GM03348 (cell line): ENCODE data around the gene AKR1C2.
"Not testable (repeated sequence)": the region's sequence is repeated elsewhere in the genome, so short reads cannot be mapped to it uniquely, and the experiment has no call there.

Source experiments
- DNase-seq: peaks from one replicate; pipeline ENCODE4 v3.0.0; 2012; ENCODE audit warnings: low spot score

The AKR1C2 gene

DNA sequence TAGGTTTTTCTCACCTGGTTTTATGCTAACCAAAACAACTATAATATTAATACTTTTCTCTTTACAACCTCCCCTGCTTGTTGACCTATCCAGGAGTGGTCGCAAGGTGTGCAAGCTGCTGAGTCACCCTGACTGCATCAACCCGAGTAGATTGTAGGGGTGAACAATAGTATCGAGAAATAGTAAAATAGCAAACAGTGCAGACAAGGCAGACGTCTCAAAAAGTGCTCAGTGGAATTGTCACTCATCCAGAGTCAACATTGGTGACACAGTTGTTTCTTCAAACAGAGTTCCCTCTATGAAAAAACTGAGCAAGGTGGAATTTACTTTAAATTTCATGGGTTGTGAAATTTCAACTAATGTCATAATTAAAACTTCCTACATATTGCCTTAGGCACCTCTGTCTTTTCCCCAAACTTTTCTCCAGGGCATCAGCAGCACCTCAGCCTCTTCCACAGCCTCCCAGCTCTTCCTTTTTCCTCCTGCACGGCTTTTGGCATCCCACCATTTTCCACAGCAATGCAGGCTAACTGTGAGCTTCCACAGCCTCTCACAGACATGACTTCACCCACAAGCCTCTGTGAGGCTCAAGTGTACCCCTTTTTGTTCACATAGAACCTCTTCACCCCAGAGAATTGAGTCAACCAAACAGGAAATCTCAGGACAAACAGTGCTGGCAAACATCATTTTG lies 46.6 kb downstream of the AKR1C2 start:
- DNase-seq: not testable (repeated sequence)

DNA sequence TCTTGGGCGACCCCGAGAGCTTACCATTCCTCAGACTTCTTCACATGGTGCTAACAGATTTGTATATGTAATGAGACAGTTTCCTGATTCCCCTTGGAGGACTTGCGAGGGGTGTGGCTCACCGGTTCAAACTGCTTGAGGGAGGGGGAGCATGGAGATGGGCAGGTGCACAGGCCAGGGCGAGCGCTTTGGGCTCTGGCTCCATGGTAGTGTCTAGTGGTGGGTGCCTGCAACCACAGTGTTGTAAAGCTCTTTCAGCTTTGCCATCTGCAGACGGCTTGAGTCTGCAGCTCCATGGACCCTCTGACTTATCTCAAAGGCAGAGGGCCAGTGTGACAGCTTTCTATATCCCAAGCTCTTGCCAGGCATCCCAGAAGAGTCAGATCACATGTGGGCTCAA lies 47.6 kb downstream of the AKR1C2 start:
- not testable (repeated sequence) for DNase-seq

DNA sequence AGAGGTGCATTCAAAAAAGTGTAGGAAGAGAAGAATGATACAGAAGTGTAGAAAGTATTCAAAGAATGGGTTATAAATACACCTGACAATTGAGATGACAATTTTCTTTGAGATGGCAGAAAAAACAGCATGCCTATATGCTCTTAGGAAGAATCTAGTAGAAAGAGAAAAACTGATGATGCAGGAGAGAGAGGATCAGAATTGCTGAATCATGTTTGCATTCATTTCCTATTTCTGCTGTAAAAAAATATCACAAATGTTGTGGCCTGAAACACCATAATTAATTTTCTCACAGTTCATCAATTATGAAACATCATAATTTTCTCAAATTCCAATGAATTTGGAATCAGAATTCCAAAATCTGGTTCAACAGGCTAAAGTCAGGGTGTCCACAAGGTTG lies 50.3 kb downstream of the AKR1C2 start:
- DNase-seq: no peak

DNA sequence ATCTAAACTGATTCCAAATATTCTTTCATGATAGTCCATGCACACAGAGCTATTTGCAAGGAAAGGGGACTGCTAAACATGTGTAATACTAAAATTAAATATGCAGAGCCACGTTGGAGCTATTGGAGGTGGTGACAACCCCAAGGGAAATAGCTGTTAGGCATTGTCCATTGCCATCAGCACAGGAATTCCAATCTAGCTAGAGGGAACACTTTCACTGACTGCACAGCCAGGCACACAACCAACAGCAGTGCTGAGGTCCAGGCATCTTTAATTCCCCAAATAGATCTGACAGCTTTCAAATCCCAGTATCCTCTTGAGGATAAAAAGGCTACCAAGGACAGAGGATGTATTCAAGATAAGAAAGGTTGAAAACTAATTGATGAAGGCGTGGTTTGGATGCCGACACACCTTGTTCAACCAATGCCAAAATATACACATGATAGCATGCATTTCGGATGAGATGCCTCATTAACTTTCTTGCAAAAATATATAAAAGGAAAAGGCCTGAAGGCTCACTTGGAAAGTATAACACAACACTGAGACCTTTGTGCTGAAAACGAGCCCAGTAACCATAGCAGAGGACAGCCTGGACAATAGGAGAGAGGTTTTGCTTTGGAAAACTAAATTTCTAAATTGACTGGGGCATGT lies 52.0 kb downstream of the AKR1C2 start:
- DNase-seq: not testable (repeated sequence)

DNA sequence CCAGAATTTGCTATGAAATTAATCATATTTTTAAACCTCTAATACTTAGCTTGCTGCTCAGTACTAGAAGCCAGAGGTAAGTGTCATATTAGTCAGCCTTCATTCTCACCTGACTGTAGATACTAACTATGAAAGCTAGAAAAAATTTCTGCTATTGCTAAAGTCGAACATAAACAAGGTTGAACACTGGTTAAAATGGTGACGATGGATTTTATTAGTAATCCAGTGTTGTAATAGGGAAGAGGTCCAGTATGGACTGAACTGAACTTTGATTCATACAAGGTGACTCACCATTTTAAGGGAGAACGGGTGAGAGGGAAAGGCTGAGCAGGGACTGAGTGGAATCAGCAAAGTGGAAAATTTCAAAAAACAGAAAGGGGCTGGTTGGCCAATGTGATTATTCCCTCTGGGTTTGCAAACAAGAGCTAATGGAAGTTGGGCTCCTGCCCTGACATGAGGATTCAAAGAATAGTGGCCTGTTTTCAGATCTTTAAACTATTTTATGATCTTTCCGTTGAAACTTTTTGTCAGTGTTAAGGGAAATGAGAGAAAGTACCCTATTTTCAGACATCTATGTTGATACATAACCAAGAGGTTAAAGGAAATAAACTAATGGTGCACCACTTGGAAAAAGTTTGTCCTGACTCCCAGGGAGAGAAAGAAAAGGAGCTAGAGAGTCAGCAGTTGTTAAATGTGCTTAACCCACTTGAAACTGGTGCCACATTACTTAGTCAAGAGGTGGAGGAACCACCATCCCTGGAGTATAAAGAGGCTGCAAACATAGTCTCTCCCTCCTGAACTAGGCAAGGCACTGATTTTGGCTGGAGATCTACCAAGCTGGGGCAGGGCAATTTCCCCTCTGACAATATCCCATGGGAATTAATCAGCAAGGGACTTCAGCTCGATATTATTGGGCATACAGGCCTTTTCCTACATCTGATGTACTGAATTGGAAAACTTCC lies 55.7 kb downstream of the AKR1C2 start:
- DNase-seq: peak; percentile 84

DNA sequence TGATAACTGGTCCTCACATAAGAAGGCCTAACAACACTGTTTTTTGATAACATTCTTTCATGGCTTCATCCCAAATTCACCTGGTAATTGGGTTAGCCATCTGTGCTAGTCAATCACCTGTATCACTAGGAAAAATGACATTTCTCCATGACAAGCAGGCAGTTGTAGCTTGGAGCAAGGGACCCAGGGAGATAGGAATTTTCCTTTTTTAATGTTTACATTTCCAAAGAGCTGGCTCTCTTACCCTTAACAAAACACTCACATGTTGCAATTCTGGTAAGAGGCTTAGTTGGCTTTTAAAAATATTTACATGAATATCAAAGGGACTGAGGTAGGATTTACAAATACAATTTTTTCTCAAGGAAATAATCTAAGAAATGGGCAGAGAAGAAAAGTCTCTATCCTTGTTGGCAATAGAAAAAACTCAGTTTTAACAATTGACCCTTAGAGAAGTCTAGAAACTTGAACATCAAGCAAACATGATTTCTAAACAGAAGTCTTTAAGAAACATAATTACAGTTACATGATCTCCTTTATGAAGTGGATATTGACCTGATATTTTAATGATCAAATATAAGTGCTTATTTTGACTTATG lies 56.5 kb downstream of the AKR1C2 start:
- peak; percentile 21 for DNase-seq

DNA sequence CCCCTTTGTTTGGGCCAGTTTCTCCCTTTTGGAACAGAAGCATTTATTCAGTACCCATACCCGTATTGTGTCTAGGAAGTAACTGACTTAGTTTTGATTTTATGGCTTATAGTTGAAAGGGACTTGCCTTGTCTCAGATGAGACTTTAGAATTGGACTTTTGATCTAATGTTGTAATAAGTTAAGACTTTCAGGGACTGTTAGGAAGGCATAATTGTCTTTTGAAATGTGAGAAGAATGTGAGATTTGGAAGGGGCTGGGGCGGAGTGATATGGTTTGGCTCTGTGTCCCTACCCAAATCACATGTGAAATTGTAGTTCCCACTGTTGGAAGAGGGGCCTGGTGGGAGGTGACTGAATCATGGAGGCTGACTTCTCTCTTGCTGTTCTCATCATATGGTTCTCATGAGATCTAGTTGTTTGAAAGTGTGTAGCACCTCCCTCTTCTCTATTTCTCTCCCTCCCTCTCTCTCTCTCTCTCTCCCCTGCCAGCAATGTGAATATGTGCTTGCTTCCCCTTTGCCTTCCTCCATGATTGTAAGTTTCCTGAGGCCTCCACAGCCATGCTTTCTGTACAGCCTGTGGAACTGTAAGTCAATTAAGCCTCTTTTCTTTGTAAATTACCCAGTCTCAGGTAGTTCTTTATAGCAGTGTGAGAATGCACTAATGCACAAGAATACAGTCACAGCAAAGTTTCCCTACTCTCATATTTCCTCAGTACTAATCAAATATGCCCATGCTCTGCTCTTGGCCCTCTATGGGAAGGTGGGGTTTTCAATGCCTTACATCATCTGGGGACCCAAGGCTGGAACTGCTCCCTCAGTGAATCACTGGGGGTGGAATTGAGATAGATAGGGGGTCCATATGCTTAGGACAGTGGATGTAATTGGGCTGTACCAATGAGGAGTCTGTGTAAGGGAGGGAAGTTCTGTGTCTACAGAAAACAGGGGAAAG lies 57.6 kb downstream of the AKR1C2 start:
- DNase-seq: no peak

DNA sequence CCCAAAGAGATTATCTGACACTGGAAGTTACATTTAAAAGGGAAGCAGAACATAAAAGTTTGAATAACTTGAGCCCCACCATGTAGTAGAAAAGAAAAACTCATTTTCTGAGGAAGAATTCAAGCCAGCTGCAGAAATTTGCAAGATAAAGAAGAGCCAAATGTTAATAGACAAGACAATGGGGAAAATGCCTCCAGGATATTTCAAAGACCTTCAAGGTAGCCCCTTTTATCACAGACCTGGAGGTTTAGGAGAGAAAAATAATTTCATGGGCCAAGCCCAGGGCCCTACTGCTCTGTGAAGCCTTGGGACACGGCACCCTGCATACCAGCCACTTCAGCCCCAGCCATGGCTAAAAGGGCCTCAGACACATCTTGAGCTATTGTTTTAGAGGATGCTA lies 58.8 kb downstream of the AKR1C2 start:
- no peak for DNase-seq

DNA sequence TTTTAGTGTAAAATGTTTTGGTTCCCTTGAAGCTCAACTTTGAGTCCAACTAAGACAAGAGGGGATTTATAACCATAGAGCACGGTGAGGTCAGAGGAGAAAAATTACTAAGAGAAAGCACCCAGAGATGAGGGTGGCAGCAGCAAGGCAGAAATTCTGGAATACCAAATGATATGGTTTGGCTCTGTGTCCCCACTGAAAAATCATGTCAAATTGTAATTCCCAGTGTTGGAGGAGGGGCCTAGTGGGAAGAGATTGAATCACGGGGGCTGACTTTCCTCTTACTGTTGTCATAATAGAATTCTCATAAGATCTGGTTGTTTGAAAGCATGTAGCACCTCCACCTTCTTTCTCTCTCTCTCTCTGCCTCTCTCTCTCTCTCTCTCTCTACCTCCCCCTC lies 59.8 kb downstream of the AKR1C2 start:
- DNase-seq: no peak

DNA sequence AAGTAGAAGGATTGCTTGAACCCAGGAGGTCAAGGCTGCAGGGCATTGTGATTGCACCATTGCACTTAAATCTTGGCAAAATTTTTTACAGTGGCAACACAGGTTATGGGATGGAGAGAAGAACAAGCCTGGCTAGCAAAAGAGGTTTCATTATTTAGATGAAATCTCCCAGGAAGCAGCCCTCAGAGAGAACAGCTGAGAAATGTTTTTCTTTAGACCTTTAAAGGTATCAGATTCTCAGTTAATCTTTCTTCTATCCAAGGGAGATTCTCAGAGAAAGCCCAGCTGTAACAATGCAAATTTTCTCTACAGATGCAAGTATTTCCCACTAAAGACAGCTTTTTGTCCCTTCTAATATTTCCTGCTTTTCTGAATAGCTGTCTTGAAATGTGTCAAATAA lies 60.2 kb downstream of the AKR1C2 start:
- not testable (repeated sequence) for DNase-seq

DNA sequence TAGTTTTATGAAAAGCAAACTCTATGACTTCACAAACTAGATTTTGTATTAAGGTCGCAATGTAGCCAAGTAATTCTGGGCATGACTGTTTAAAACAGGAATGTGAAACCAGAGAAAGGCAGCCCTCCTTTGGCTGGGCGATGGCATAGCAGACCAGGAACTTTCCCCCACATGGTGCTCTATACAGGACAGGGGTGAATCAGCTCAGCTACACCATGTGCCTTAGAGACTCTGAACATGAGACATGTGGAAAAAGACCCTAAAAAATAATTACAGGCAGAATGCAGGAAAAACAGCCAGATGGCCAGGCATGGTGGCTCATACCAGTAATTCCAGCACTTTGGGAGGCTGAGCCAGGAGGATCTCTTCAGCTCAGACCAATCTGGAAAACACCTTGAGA lies 60.7 kb downstream of the AKR1C2 start:
- DNase-seq: peak; percentile 44

DNA sequence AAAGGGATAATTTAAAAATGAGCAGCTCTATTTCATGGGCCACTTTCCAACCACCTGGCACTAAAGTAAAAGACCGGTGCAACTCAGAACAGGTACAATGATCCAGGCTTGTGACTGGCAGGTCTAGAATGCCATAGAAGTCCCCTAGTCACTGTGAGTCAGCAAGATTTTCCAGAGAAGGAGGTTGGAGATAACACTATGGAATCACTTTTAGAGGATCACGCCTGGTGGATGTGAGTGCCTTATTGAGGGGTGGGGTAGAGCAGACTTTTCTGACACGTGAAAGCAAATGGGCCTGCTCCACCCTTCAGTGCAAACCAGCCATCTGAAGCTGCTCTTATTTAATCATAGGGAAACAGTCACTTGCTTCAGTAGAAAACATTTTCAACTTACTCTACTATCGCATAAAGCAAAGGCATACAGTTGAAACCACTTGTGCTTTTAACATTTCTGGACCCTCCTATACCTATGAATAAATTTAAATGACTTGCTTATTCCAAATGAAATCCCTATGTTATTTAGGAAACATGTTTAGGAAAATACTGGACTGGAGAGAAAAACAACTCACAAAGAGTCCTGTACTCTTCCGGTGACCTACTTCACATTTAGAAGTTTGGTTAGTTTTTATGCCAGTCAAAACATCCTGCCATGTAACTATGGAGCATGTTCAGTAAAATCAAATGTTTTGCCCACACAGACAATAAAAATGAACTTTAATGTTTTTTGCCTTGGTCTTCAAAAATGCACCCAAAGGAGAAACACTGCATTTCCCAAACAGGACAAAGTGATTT lies 61.9 kb downstream of the AKR1C2 start:
- DNase-seq: no peak

DNA sequence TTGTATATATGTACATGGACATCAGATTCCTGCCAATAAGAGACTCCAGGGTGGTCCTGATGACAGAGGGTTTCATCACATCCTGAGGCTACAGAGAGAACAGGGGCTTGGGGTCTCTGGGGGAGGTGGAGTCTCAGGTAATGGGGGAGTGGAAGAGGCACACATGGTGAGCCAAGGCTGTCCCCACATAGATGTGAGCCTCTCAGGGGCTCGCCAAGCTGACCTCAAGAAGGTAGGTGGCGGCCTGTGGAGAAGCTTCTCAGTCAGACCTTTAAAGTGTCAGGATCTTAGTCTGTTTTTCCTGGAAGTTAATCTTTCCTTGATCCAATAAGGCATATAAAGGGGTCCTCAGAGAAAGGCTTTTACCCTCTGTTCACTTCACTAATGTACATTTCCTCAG lies 62.7 kb downstream of the AKR1C2 start:
- DNase-seq: not testable (repeated sequence)

DNA sequence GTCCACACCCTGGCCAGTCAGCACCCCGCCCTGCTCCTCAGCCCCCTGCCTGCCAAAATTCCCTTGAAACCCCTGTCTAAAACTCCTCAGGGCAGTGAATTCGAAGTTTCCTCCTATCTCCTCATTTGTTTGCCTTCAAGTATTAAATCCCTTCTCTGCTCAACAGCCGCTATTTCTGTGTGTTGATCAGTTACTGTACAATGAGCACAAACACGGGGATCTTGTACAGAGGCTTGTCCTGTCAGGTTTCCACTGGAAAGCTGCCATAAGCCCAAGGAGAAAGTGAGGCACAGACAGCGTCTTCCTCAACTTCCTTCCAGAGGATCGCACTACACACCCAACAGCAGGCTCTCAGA lies 63.6 kb downstream of the AKR1C2 start:
- DNase-seq: not testable (repeated sequence)

DNA sequence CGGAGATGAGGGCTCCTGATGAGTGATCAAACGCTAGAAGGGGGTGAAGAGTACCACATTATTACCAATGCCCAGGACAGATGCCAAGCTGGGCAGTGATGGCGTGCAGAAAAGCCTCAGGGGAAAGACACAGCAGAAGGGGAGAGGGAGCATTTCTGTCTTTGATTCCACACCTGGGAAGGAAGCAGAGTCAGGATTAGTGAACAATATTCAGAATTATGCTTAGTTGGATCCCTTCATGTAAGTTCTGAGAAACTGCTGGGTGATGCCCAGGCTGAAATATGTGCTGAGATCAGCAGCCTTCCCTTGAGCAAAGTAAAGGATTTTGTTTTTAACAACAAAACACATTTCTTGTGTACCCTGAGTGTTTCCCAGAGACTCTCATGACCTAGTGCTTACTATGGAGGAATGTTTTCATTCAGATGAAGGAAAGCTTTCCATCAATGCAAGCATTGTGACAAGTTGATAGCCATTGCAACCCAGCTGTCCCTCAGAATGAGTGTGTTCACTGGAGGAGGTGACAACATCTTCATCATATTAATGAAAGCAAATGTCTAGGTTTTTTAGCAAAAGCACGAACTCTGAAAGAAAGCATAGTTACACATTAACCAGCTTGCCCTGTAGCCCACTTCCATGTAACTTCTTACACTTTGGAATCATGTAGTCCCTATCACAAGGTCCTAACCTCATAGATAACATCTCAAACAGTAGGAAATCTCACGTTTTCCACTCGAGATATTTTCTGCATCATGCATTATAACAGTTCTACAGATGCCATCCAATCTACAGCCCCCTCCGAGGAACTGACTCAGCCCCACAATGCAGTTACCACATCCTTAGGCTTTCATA lies 64.2 kb downstream of the AKR1C2 start:
- peak; percentile 19 for DNase-seq
